Measurements from ENCODE around the gene PPP1CC.

The PPP1CC gene

DNA sequence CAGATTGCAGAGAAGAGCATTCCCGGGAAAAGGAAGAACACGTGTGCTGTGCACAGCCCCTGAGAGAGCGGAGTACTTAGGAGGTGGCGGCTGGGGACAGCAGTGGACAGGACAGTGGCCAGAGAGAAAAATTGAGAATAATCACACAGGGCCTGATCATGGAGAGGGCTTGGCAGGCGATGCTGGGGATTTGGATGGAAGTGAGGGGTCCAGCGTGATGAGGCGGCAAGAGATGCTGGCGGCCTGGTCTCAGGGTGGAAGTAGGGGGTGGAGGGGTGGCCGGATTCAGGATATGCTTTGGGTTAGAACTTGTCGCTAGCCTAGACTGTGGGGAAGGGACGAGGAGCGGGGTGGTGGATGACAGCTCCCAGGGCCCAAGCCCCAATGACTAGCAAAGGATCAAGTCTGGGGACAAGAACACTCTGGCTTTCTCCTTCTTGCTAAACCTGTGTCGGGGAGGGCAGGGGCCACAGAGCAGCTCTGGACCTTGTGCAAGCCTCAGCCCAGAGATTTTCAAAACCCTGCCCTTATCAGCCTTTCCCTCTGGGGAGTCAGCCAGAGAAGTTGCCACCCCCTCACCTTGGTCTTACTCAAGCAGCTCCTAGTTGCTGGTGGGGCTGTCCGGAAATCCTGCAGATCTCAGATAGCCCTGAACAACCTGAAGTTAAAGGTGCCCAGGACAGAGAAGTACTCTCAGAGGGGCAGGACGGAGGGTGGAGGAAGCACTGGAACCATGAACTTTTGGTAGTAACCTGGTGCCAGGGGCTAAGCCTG is 55.1 kb downstream of the PPP1CC start:
- DNase-seq (ENCODE audit: low spot score), result no peak

GRCh38 chr12:110686294-110686903 is 56.3 kb downstream of the PPP1CC start:
- no peak for DNase-seq (ENCODE audit: low spot score)

DNA sequence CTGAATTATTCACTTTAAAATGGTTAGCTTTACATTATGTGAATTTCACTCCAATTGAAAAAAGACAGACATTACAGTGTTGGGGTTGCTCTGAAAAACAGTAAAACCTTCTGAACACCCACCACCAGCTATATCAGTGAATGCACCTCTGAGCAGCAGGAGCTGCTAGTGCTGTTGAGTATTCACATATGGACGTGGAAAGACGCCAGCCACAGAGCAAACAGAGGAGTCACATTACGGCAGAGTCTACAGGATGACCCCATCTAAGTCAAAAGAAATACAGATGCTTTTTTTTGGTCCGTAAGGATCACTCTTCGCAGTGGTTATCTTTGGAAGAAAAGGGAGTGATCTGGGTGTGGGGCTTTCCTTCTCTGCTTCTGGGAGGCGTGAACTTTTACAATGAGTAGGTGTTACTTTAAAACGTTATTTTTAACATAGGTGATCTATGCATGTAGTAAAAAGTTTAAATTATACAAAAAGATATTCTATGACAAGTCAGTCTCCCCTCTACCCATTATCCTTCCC is 58.3 kb downstream of the PPP1CC start:
- no peak for DNase-seq (ENCODE audit: low spot score)

- no peak for DNase-seq (ENCODE audit: low spot score)
Observed at GRCh38 chr12:110683888-110684287, 58.8 kb downstream of the PPP1CC start.

GRCh38 chr12:110680032-110680431 is 62.7 kb downstream of the PPP1CC start:
- DNase-seq (ENCODE audit: low spot score), result no peak

GRCh38 chr12:110679201-110679600 is 63.5 kb downstream of the PPP1CC start:
- no peak for DNase-seq (ENCODE audit: low spot score)

DNA sequence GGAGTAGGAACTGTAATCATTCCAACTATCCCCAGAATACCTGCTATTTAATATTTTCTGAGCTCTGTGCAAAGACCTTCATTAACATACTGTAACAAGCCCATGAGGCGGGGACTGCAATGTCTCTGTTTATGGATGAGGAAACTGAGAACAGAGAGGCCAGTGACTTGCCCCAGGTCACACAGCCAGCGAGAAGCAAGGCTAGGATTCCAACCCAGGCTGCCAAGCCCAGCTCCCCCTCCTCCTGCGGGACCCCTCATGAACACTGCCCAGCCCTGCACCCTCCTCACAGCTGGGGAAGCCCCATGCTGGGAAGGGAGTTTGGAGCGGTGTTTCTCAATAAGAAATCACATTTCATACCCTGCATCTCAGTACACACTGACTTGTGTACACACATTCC is 64.7 kb downstream of the PPP1CC start:
- DNase-seq (ENCODE audit: low spot score), result no peak

GRCh38 chr12:110677206-110677911 is 65.3 kb downstream of the PPP1CC start:
- DNase-seq (ENCODE audit: low spot score), result no peak

DNA sequence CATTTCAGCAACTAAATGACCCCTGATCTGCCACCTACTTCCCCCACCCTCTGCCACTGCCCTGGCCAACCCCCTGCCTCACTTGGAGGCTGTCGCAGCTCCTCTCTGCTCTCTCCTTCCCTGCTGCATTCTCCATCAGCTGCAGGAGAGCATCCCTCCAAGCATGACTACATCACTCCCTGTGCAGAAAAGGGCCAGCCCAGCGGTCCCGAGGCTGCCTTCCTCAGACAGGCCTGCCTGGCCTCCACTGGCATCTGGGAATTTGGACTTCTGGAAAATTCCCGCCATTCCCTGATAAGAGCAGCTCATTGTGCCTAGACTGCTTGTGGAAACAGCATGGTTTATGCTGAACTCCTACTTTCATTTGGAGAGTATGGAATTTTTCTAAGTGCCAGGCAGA is 66.5 kb downstream of the PPP1CC start:
- no peak for DNase-seq (ENCODE audit: low spot score)

DNA sequence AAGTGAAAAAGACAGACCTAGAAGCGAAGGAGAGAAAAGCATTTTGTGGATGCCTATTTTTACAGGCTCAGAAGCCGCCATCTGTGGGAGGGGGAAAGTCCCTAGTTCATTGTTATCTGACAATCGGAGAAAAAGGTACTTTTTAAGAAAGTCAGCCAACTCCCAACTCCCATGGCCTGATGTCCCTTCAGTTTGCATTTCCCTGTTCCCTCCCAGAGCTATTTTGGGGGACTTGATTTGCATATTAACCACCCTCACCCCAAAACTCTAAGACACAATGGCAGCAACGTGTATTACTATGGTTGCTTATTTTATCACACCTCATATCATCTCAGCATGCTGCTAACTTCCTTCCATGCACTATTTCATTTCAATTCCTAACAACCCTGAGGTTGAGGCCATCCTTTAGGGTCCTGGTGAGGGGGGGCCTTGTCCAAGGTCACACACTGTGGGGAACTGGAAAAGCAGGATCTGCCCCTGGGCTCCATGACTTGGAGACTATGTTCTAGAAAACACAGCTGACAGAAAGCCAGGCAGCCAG is 72.5 kb downstream of the PPP1CC start:
- DNase-seq (ENCODE audit: low spot score), result no peak
